SU-DHL-6 (cell line): ENCODE results near the gene PASK.
"Not testable (repeated sequence)": the region's sequence is repeated elsewhere in the genome, so short reads cannot be mapped to it uniquely, and the experiment has no call there.

Source experiments
- H2AFZ ChIP-seq: fragments of 200-600 bp; sonication (generic); 2 replicates; pipeline ENCODE4 v1.6.1; 2014; ENCODE audit warnings: low read depth, mild to moderate bottlenecking, moderate library complexity, mixed read lengths, antibody characterized with exemption, low read length; ENCODE audit not compliant: severe bottlenecking
- H3F3A ChIP-seq: fragments of 200-600 bp; shearing (Covaris generic); 2 replicates; pipeline ENCODE4 v1.6.0; 2016; ENCODE audit warnings: antibody characterized with exemption, mild to moderate bottlenecking; ENCODE audit not compliant: insufficient read depth
- H3K27ac ChIP-seq: fragments of 200-600 bp; sonication (generic); 2 replicates; pipeline ENCODE4 v1.5.1; 2016; ENCODE audit warnings: low read depth, mild to moderate bottlenecking, low read length, moderate library complexity, mixed read lengths
- H3K27me3 ChIP-seq: fragments of 200-600 bp; sonication (generic), shearing (Covaris generic); 2 replicates; pipeline ENCODE4 v1.6.0; 2014; ENCODE audit warnings: mild to moderate bottlenecking, low read length
- H3K36me3 ChIP-seq: fragments of 200-600 bp; sonication (generic); 2 replicates; pipeline ENCODE4 v1.6.1; 2014; ENCODE audit warnings: mild to moderate bottlenecking, low read length, mixed read lengths
- H3K4me2 ChIP-seq: fragments of 300-600, 200-600 bp; shearing (Covaris generic), sonication (generic); 2 replicates; pipeline ENCODE4 v1.6.0; 2014; ENCODE audit warnings: low read length, low read depth, mild to moderate bottlenecking; ENCODE audit not compliant: poor library complexity, severe bottlenecking
- H3K4me3 ChIP-seq: fragments of 200-600 bp; sonication (generic); 2 replicates; pipeline ENCODE4 v1.5.1; 2014; ENCODE audit warnings: antibody characterized with exemption, low read length, mild to moderate bottlenecking, mixed read lengths; ENCODE audit not compliant: insufficient read depth, poor library complexity, severe bottlenecking
- H3K79me2 ChIP-seq: fragments of 200-600 bp; sonication (generic); 2 replicates; pipeline ENCODE4 v1.6.1; 2014; ENCODE audit warnings: mild to moderate bottlenecking, low read length, moderate library complexity; ENCODE audit not compliant: insufficient read depth
- H3K9ac ChIP-seq: fragments of 200-600 bp; sonication (generic); 2 replicates; pipeline ENCODE4 v1.7.0; 2014; ENCODE audit warnings: mild to moderate bottlenecking, low read length
- H3K9me2 ChIP-seq: fragments of 200-600 bp; sonication (generic); replicated peaks from 2 replicates; pipeline ENCODE4 v1.6.1; 2014; ENCODE audit warnings: low read length; ENCODE audit not compliant: insufficient read depth
- H3K9me3 ChIP-seq: fragments of 200-600 bp; sonication (generic); 2 replicates; pipeline ENCODE4 v1.6.1; 2014; ENCODE audit warnings: low read length, mixed read lengths; ENCODE audit not compliant: insufficient read depth
- H4K20me1 ChIP-seq: fragments of 200-600 bp; sonication (generic); 2 replicates; pipeline ENCODE4 v1.6.1; 2014; ENCODE audit warnings: low read depth, mild to moderate bottlenecking, antibody characterized with exemption, low read length, moderate library complexity, mixed read lengths
- CTCF ChIP-seq: fragments of 200-600 bp; sonication (generic); IDR thresholded peaks from one replicate; pipeline ENCODE4 v1.5.1; 2017; ENCODE audit warnings: antibody characterized with exemption, mild to moderate bottlenecking, low read length, moderate library complexity; ENCODE audit not compliant: insufficient read depth, poor library complexity, severe bottlenecking
- EZH2phosphoT487 ChIP-seq: fragments of 200-600 bp; sonication (generic), shearing (Covaris generic); conservative IDR thresholded peaks from 2 replicates; pipeline ENCODE4 v1.6.1; 2018; ENCODE audit warnings: mild to moderate bottlenecking, antibody characterized with exemption, low read length, moderate library complexity, mixed read lengths

Gene PASK

GRCh38 chr2:241108271-241109209 is 40.7 kb downstream of the PASK start:
- H3K9me2 ChIP-seq, result no peaks in the 10 kb centered on the region
- no peaks in the 10 kb centered on the region; the same call in 1 of the 2 replicates for H3F3A ChIP-seq
- TF ChIP-seq EZH2phosphoT487 (no peak), CTCF (no peak)
- H3K27ac ChIP-seq, result no peak overlapping the region
- H3K9me3 ChIP-seq, result no peaks in the 10 kb centered on the region
- peaks cover 3% of the 10 kb centered on the region; the same call in 1 of the 2 replicates for H3K36me3 ChIP-seq
- H3K27me3 ChIP-seq, result no peaks in the 10 kb centered on the region
- H3K79me2 ChIP-seq, result no peaks in the 10 kb centered on the region
- H3K4me3 ChIP-seq, result no peak overlapping the region
- H4K20me1 ChIP-seq, result no peaks in the 10 kb centered on the region
- no peak overlapping the region for H3K9ac ChIP-seq
- H2AFZ ChIP-seq, result no peak overlapping the region
- H3K4me2 ChIP-seq, result no peak overlapping the region

GRCh38 chr2:241107031-241107783 is 42.1 kb downstream of the PASK start:
- Histone ChIP-seq H3K27ac (no peak overlapping the region), H4K20me1 (no peaks in the 10 kb centered on the region), H3K9ac (no peak overlapping the region), H2AFZ (no peak overlapping the region), H3K9me2 (no peaks in the 10 kb centered on the region), H3K4me3 (no peak overlapping the region), H3K79me2 (peaks cover 9% of the 10 kb centered on the region; the same call in 1 of the 2 replicates), H3K27me3 (no peaks in the 10 kb centered on the region), H3F3A (no peaks in the 10 kb centered on the region; the same call in 1 of the 2 replicates), H3K9me3 (no peaks in the 10 kb centered on the region), H3K36me3 (no peaks in the 10 kb centered on the region), H3K4me2 (no peak overlapping the region)
- TF ChIP-seq EZH2phosphoT487 (no peak), CTCF (no peak)

- Histone ChIP-seq H3F3A (no peaks in the 10 kb centered on the region; the same call in 1 of the 2 replicates), H3K4me2 (no peak overlapping the region), H2AFZ (no peak overlapping the region), H3K27me3 (no peaks in the 10 kb centered on the region), H3K27ac (no peak overlapping the region), H3K36me3 (no peaks in the 10 kb centered on the region), H3K9me3 (no peaks in the 10 kb centered on the region), H3K4me3 (no peak overlapping the region), H3K9ac (no peak overlapping the region), H4K20me1 (no peaks in the 10 kb centered on the region; the same call in 1 of the 2 replicates), H3K79me2 (peaks cover 21% of the 10 kb centered on the region), H3K9me2 (no peaks in the 10 kb centered on the region)
- TF ChIP-seq CTCF (no peak), EZH2phosphoT487 (no peak)
Measured at GRCh38 chr2:241105641-241106040, 43.6 kb downstream of the PASK start.

GRCh38 chr2:241104611-241105010 is 44.7 kb downstream of the PASK start:
- not testable (repeated sequence) for H3K27me3 ChIP-seq, H3K4me2 ChIP-seq, H3K9me3 ChIP-seq, H3K9ac ChIP-seq, H3K36me3 ChIP-seq, H3K4me3 ChIP-seq, H3K9me2 ChIP-seq, H2AFZ ChIP-seq, H3K27ac ChIP-seq, H4K20me1 ChIP-seq, H3F3A ChIP-seq
- H3K79me2 ChIP-seq, result peaks cover 31% of the 10 kb centered on the region
